HEK293T (cell line): ENCODE measurements around the gene CRLF2.

Source experiments
- FOXM1 ChIP-seq: fragments of 450-650 bp; IDR thresholded peaks from 2 replicates; pipeline ENCODE4 v1.6.1; 2017; ENCODE audit warnings: mild to moderate bottlenecking, borderline replicate concordance
- NFRKB ChIP-seq: fragments of 450-650 bp; IDR thresholded peaks from 2 replicates; pipeline ENCODE4 v1.6.1; 2016; ENCODE audit warnings: mild to moderate bottlenecking, moderate library complexity
- SP1 ChIP-seq: fragments of 450-650 bp; IDR thresholded peaks from 2 replicates; pipeline ENCODE4 v1.6.1; 2017

GRCh38 chrX:1213971-1214370, 1.5 kb upstream of the CRLF2 start:
- TF ChIP-seq NFRKB (no peak), SP1 (no peak), FOXM1 (no peak)
